ENCODE measurements around the gene PNLIP. TPM values are rescaled to one million over a fixed set of nuclear protein-coding genes. Genes with fewer than 3 reads are reported as not detected.

PNLIP gene
- total RNA-seq, 1 donor from 2014 or later: not detected

DNA sequence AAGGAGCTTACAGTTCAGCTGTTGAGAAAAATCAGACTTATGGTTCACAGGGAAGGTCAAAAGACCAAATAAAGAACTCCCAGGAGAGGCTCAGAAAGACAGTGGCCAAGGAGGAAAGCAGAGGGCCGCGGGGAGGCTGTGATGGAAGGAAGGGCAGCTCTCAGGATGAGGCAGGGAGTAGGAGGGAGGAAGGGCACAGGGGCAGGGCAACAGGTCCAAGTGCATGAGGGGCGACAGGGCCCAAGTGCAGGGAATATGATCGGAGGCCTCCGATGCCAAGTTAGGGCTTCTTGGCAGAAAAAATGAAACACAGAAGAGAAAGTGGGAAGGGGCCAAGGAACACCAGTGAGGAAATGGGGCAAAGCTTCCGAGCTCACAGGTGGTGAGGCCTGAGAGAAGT lies 61.6 kb downstream of the PNLIP start:
- no peaks in the 10 kb centered on the region for H3K4me1 Mint-ChIP-seq (ENCODE audit: low read depth, unreplicated experiment)
- TF ChIP-seq CTCF (IDR thresholded peaks at IDR 0.05; ENCODE audit: partially characterized antibody, unreplicated experiment): no peak
- H3K9me3 Mint-ChIP-seq (ENCODE audit: unreplicated experiment): peaks cover 2% of the 10 kb centered on the region
- no peak overlapping the region for H3K27ac Mint-ChIP-seq (ENCODE audit: unreplicated experiment)
- H3K4me3 Mint-ChIP-seq (ENCODE audit: unreplicated experiment): no peak overlapping the region
- no peak for DNase-seq
- peaks cover 6% of the 10 kb centered on the region for H3K27me3 Mint-ChIP-seq (ENCODE audit: unreplicated experiment)
- no peaks in the 10 kb centered on the region for H3K36me3 Mint-ChIP-seq (ENCODE audit: unreplicated experiment)

DNA sequence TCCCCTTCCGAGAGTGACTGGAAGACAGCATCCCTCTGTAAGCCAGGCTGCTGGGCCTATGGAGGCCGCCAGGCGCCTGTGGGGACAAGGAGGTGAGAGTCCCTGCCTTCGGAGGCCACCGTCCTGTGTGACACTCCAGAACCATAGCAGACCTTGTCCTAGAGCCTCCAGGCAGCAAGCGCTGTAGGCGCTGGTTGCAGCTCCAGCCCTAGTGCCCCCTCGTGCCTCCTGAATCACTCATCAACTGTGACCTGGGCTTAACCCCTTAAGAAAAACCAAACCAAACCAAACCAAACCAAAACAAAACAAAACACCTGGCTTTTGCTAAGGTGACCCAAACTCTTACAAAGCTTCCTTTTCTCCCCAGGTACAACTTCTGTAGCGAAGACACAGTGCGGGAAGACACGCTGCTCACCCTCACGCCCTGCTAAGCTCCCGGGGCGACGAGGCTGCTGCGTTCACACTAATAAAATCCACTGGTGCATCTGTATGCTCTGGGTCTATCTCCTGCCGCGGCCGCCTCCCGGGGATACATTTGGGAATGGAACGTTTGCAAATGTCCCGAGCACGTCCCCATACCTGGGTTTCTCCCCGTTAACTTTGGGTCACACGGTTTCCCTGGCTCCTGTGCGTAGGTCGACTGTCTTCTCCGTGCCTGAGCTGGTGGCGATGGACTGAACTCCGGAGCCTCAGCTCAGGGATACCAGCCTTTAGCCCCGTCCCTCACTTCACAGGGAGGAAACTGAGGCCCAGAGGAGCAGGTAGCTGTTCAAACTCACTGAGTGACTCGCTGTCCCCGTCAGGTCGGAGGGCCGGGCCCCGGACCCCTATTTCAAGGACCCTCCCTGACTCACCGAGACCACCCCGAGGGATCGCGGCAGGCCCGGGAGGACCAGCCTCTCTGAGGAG lies 63.2 kb downstream of the PNLIP start:
- Mint-ChIP-seq H3K27ac (ENCODE audit: unreplicated experiment) (no peak overlapping the region), H3K4me3 (ENCODE audit: unreplicated experiment) (peak overlapping the region; percentile 75), H3K27me3 (ENCODE audit: unreplicated experiment) (peaks cover 6% of the 10 kb centered on the region), H3K4me1 (ENCODE audit: low read depth, unreplicated experiment) (no peaks in the 10 kb centered on the region), H3K9me3 (ENCODE audit: unreplicated experiment) (peaks cover 4% of the 10 kb centered on the region), H3K36me3 (ENCODE audit: unreplicated experiment) (peaks cover 5% of the 10 kb centered on the region)
- no peak for TF ChIP-seq CTCF (IDR thresholded peaks at IDR 0.05; ENCODE audit: partially characterized antibody, unreplicated experiment)
- no peak for DNase-seq

DNA sequence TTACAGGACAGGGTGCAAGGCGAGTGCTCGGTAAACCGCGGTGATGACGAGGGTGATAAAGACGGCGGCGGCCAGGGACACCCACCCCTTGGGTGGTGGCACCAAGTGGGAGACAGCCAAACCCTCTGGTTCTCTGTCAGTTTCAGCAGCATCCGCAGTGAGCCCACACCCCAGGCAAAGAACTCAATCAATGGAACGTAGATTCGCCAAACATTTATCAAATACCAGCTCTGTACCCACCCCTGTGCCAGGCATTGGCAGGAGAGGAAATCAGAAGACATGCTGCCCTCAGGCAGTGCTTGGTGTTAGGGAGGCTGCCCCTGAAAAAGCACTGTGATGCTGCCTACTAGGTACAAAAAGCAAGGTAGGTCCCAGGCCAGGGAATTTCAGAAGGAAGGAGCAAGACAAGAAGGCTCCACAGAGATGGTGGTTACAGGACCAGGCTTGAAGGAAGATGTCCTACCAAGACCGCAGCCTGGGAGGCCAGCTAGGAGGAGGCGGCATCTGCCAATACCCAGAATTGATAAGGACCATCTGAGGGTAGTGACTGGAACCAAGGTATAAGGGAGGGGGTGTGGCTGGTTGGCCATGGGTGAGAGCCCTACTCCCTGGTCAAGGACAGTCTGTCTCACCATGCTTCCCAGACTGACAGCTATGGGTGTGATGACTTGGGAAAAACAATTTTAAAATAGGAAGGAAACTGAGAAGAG lies 64.9 kb downstream of the PNLIP start:
- Mint-ChIP-seq H3K27ac (ENCODE audit: unreplicated experiment) (no peak overlapping the region), H3K4me3 (ENCODE audit: unreplicated experiment) (no peak overlapping the region), H3K27me3 (ENCODE audit: unreplicated experiment) (peaks cover 6% of the 10 kb centered on the region), H3K36me3 (ENCODE audit: unreplicated experiment) (peaks cover 5% of the 10 kb centered on the region), H3K9me3 (ENCODE audit: unreplicated experiment) (peaks cover 4% of the 10 kb centered on the region), H3K4me1 (ENCODE audit: low read depth, unreplicated experiment) (no peaks in the 10 kb centered on the region)
- no peak for TF ChIP-seq CTCF (IDR thresholded peaks at IDR 0.05; ENCODE audit: partially characterized antibody, unreplicated experiment)
- DNase-seq: no peak

- H3K4me1 Mint-ChIP-seq (ENCODE audit: low read depth, unreplicated experiment): no peaks in the 10 kb centered on the region
- no peak for DNase-seq
- peaks cover 4% of the 10 kb centered on the region for H3K9me3 Mint-ChIP-seq (ENCODE audit: unreplicated experiment)
- H3K4me3 Mint-ChIP-seq (ENCODE audit: unreplicated experiment): no peak overlapping the region
- TF ChIP-seq CTCF (IDR thresholded peaks at IDR 0.05; ENCODE audit: partially characterized antibody, unreplicated experiment): no peak
- H3K27ac Mint-ChIP-seq (ENCODE audit: unreplicated experiment): no peak overlapping the region
- H3K36me3 Mint-ChIP-seq (ENCODE audit: unreplicated experiment): peaks cover 5% of the 10 kb centered on the region
- H3K27me3 Mint-ChIP-seq (ENCODE audit: unreplicated experiment): peaks cover 6% of the 10 kb centered on the region
Observed at GRCh38 chr10:116611153-116611545, 65.4 kb downstream of the PNLIP start.

Measured in glutamatergic neuron (in vitro differentiated cells).